GM18498 (cell line): Measurements from ENCODE around the gene MTSS2.

Experiments used
- ATAC-seq: cut with Tn5 transposase; IDR thresholded peaks from one replicate; pipeline ENCODE4 v1.9.1; 2021; ENCODE audit warnings: mild to moderate bottlenecking, moderate library complexity; ENCODE audit not compliant: unreplicated experiment

Gene MTSS2

GRCh38 chr16:70687102-70687511, 1.3 kb upstream of the MTSS2 start:
- ATAC-seq = no peak

DNA sequence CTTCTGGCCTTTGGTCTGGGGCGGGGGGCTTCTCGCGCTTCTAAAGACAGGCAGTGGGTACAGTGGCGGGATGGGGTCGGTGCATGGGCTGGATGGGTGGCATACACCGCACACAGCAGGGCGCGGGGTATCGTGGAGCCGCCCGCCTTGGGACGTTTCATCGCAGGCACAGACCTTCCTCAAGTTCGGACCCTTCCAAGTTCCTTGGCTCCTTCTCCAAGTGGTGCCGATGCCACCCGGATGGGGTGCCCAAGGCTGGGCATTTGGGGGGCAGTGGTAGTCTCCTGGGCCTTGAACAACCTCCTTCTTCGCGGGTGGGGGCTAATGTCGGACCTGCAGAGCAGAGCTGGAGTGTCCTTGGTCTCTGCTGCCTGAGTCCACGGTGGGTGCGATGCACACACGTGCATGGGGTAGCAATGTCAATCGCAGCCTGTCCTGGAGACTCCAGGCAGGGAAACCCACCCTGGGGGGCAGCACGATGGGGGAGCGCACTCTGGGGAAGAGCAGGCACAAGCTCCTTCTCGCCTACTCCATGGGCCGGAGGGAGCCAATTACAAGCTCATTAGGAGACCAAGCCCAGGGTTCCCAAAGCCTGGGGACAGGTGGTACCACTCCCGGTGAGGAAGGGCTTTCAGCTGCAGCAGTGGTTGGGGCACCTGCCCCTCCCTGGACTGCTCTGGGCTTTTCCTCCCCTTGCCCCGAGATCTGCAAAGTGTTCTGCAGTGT, 686 bp upstream of the MTSS2 start:
- no peak for ATAC-seq

DNA sequence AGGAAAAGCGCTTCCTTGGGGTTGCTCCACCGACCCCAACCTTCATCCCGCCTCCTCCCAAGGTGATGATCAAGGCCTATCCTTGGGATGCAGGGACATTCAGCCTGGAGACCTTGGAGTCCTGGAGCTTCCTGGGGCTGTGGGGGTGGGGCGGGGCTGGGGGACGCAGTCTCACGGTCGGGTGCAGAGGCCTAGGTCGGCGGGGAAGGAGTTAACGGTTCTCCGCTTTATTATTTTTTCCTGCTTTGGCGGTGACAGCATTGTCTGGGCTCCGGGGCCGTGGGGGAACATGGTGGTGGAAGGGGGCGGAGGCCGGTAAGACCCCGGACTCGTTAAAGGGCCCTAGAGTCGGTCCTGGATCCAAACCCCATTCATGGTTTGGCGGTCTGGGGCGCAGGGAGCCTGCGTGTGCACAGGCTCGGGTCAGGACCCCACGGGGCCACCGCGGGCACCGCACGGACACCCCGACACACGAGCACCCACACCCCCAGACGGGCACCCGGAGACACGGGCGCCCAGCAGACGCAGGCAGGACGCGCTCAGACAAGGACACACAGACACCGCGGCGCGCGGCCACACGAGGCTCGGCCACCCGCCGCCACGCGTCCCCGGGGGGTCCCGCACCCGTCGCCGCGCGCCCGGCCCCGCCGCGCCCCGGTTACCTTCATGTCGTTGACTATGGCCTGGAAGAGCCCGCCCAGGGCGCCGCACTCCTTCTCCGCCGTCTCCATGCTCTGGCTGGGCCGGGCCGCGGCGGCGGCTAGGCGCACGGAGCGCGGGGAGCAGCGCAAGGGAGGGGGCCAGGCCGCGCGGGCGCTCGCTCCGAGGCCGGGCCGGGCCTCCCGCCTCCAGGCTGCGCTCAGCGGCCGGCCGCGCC, 554 bp downstream of the MTSS2 start:
- ATAC-seq = no peak

GRCh38 chr16:70684146-70685060, 1.4 kb downstream of the MTSS2 start:
- ATAC-seq = no peak

DNA sequence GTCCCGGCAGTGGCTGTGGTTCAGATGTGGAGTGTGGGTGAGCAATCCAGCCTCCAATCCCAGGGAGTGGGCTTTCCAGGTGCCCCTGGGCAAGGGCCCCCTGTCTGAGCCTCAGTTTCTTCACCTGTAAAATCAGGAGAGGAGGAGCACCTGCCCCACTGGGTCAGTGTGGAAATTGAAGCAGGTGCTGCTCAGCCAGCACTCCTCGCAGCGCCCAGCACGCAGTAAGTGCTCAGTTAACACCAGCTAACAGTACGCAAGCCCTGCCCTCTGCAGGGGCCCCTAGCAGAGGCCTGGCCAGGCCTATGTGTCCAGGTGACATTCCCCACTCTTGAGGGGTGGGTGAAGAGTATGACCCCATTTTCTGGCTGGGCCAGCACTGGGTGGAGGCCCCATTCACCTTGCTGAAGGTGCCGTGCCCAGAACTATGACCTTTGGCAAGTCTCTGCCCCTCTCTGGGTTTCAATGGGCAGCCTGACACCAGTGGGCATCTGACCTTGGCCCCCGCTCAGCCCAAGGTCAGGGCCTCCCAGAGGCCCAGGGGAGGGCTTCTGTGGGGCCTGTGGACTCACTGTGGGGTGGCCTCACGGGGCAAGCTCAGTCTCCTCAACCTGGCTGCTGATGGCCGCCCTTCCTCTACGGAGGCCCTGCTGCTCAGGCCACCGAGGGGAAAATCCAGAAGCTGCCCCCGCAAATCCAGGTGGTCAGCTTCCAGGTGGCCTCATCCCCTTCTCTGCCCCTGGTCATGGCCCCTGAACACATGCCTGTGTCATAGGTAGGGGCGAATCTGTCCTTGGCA, 2.5 kb downstream of the MTSS2 start:
- ATAC-seq = no peak

DNA sequence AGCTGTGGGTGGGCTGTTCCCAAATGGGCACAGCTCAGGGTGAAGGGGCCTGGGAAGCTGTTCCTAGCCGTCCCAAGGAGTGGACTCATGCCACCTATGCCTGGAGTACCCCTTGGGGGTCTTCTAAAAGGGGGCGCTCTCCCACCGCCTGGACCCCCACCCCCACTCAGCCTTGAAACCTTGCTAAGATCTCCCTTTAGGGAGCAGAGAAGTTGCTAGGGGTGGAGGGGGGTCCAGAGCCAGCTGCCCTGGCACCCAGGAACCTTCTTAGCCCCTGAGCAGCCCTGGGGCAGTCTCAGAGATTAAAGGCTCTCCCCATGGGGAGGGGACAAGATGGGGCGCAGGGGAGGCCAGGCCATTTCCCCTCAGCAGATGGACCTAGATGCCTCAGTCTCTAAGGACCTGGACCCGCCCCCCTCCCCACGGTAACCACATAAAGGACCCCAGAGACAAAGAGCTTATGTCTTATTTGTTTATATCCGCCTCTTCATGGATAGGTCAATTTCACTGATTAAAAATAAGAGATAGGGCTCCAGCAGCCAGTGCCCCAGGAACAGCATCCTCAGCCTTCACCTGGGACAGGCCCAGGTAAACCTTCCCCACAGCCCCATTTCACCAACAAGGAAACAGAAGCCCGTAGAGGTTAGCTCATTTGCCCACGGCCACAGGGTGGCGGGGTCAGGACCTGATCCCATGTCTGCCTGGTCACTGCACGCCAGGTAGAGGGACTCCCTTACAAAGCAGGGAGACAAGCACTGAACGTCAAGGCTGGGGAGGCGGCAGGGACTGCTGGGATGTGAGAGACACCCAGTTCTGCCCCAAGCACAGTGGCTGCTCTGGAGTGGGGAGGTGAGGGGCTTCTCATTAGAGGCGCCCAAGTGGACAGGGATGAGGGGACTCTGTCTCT, 3.4 kb downstream of the MTSS2 start:
- no peak for ATAC-seq

DNA sequence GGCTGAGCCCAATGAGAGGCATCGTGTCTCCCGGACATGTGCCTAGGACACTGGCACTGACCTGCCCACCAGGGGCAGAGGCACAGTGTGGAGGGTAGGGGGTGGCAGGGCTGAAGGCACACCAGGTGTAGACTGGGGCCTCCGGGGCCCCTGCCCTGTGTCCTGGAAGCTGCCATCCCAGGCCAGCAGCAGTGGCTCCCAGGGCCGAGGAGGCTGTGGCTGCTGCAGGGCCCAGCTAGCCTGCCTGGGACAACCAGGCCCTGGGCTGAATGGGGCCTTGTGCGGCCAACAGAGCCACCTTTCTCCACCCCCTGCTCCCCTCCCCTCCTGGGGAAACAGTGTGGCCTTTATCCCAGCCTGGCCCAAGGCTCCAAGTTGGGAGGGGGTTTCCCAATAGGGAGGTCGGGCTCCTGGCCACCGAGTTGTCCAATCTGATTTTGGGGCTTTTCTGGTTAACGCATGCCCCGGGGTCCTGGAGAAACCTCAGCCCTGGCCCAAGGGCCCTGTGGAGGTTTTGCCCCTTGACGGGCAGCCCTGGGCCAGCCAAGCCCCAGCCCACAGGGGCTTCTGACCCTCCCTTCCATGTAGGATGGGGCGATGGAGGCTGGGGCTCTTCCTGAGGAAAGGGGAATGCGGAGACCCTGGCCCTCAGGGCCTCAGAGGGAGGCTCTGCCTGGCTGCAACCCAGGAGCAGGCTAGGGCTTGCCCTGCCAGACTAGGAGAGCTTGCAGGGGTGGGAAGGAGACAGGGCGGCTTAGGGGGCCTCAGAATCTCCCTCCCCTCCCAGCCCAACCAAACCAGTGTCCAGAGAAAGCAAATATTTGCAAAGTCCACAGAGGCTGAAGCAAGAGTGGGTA, 4.2 kb downstream of the MTSS2 start:
- ATAC-seq = no peak

GRCh38 chr16:70680495-70681381, 5.1 kb downstream of the MTSS2 start:
- no peak for ATAC-seq

GRCh38 chr16:70679671-70680494, 6.0 kb downstream of the MTSS2 start:
- no peak for ATAC-seq

DNA sequence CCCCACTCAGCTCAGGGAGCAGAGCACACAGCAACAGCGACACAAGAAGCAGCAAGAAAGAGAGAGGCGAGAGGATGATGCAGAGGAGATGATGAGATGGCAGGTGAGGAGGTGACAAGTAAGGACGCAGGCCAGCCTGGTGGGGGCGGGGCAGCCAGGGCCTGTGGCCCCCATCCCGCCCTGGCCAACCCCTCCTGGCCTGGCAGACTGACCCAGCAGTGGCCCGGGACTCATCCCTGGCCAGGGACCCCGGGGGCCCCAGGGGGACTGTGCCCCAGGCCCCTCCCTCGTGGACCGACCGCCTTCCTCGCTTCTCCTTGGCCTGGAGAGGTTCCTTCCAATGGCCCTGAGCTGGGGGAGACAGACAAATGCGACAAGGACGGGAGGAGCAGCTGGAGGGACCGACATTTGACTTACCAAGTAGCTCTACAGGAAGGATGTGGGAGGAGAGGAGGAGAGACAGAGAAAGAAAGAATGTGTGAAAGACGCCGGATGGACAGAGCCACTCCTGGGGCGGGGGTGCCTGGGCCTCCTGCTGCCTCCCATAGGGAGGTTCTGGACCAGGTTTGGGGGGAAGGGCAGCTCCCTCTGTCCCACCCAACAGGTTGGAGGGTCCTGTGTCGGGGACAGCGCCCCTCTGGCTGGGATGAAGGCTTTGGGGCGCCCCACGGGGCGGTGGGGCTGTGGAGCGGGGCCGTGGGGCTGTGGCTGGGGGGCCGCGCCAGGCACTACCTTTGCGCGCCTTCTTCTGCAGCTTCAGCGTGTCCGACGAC, 6.8 kb downstream of the MTSS2 start:
- no peak for ATAC-seq

- no peak for ATAC-seq
Observed at GRCh38 chr16:70678121-70678897, 7.5 kb downstream of the MTSS2 start.

DNA sequence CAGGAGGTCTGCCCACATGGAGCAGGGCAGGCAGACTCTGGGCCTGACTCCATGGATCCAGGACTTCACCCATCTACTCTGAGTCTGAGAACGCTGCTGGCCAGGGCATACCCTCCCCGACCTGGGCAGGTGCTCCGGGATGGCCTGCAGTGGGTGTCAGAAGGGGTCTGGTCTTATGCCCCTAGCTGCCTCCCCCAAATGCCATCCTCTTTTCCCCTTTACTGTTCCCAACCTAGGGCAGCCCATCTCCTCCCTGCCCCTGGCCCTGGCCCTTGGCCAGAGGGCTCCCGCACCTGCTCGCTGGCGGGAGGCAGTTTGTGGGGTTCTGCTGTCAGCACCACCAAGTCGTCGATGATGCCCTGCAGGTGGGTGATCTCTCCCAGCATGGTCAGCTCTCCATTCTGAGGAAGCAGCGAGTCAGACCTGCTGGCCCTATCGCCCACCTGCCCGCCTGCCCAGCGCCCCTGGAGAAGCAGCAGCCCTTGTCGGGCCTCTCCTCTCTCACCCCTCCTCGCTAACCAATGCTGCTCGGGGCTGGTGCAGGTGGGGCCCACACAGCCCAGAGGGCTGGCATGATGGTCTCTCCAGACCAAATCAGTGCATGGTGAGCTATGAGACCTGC, 8.2 kb downstream of the MTSS2 start:
- no peak for ATAC-seq

GRCh38 chr16:70676675-70677498, 9.0 kb downstream of the MTSS2 start:
- ATAC-seq = no peak
